ENCODE data around the gene ALAD. TPM values are rescaled to one million over a fixed set of nuclear protein-coding genes. Genes with fewer than 3 reads are reported as not detected.
"Not testable (repeated sequence)": the region's sequence is repeated elsewhere in the genome, so short reads cannot be mapped to it uniquely, and the experiment has no call there.

The ALAD gene
- total RNA-seq, 4 donors from 2014 or later: 19.1 to 52.0 (median 33.5) TPM

GRCh38 chr9:113372059-113372458 lies 29.0 kb downstream of the ALAD start:
- Histone ChIP-seq H3K36me3 (peaks cover 6 to 44% (median 18%) of the 10 kb centered on the region in 3 donors), H3K4me1 (peaks cover 7 to 26% (median 10%) of the 10 kb centered on the region in 3 donors), H3K9me3 (no peaks in the 10 kb centered on the region), H3K4me3 (no peak overlapping the region), H3K27me3 (no peaks in the 10 kb centered on the region), H3K27ac (no peak overlapping the region)
- 76 to 84% methylated on average over 4 to 5 of the region's 5 CpGs for WGBS, 2 donors
- intact Hi-C loops (cut with DNase I): no loop called here
- TF ChIP-seq CTCF (IDR thresholded peaks at IDR 0.05): no peak
- TF ChIP-seq POLR2A (IDR thresholded peaks at IDR 0.05): no peak
- no peak for DNase-seq

GRCh38 chr9:113370806-113371325 lies 30.2 kb downstream of the ALAD start:
- TF ChIP-seq CTCF (IDR thresholded peaks at IDR 0.05) (no peak), POLR2A (IDR thresholded peaks at IDR 0.05) (no peak)
- intact Hi-C loops (cut with DNase I): no loop called here
- Histone ChIP-seq H3K9me3 (no peaks in the 10 kb centered on the region), H3K4me3 (no peak overlapping the region), H3K36me3 (peaks cover 6 to 44% (median 18%) of the 10 kb centered on the region in 3 donors), H3K4me1 (peaks cover 6 to 17% (median 7%) of the 10 kb centered on the region in 3 donors), H3K27ac (no peak overlapping the region), H3K27me3 (no peaks in the 10 kb centered on the region)
- DNase-seq: no peak
- 67 to 74% methylated on average over 6 to 7 of the region's 8 CpGs for WGBS, 2 donors

GRCh38 chr9:113369855-113370140 lies 31.3 kb downstream of the ALAD start:
- Histone ChIP-seq H3K9me3 (no peaks in the 10 kb centered on the region), H3K27me3 (no peaks in the 10 kb centered on the region), H3K27ac (no peak overlapping the region), H3K4me1 (peaks cover 2 to 7% (median 3%) of the 10 kb centered on the region in 3 donors), H3K36me3 (peaks cover 6 to 39% (median 18%) of the 10 kb centered on the region in 3 donors), H3K4me3 (no peak overlapping the region)
- intact Hi-C loops (cut with DNase I): no loop called here
- 74 to 84% methylated on average over 7 to 8 of the region's 11 CpGs for WGBS, 2 donors
- no peak for TF ChIP-seq POLR2A (IDR thresholded peaks at IDR 0.05)
- no peak for TF ChIP-seq CTCF (IDR thresholded peaks at IDR 0.05)
- DNase-seq: no peak

DNA sequence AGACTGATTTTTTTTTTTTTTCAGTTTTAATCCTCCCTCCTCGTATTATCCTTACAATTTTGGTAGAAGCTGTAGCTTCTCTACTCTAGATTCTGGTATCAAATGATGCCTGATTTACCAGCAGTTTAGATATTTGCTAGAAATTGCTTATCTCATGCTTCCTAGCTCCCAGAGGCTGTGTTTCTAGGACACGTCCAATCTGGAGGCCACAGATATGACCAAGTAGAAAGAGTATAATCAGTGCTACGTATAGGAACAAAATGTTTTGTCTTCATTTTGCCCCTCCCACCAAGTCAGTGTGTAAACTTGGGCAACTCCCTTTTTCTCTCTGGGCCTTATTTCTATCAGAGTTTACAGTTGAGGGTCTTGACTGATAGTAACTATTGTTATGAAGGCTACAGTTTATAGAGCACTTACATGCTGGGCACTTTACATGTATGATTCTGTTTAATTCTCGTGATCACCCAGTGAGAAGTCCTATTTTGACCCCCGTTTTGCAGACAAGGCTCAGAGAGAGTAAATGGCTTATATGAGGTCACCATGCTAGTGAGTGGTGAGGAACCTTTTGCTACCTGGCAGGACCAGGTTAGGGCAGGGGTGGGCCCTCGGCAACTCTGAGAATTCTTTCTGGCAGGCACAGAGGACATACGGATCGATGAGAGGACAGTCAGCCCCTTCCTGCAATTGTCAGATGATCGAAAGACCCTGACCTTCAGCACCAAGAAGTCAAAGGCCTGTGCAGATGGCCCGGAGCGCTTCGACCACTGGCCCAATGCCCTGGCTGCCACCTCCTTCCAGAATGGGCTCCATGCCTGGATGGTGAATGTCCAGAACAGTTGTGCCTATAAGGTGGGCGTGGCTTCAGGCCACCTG lies 31.9 kb downstream of the ALAD start:
- H3K36me3 ChIP-seq: peaks cover 5 to 34% (median 17%) of the 10 kb centered on the region in 3 donors
- no peak for DNase-seq
- H3K4me1 ChIP-seq: peaks cover 0 to 3% (median under 1%) of the 10 kb centered on the region in 3 donors
- no peaks in the 10 kb centered on the region for H3K9me3 ChIP-seq
- WGBS, 2 donors: 72 to 78% methylated on average over 7 to 11 of the region's 13 CpGs
- TF ChIP-seq CTCF (IDR thresholded peaks at IDR 0.05) (no peak), POLR2A (IDR thresholded peaks at IDR 0.05) (no peak)
- H3K27ac ChIP-seq: no peak overlapping the region
- intact Hi-C loops (cut with DNase I): no loop called here
- no peaks in the 10 kb centered on the region for H3K27me3 ChIP-seq
- H3K4me3 ChIP-seq: no peak overlapping the region

DNA sequence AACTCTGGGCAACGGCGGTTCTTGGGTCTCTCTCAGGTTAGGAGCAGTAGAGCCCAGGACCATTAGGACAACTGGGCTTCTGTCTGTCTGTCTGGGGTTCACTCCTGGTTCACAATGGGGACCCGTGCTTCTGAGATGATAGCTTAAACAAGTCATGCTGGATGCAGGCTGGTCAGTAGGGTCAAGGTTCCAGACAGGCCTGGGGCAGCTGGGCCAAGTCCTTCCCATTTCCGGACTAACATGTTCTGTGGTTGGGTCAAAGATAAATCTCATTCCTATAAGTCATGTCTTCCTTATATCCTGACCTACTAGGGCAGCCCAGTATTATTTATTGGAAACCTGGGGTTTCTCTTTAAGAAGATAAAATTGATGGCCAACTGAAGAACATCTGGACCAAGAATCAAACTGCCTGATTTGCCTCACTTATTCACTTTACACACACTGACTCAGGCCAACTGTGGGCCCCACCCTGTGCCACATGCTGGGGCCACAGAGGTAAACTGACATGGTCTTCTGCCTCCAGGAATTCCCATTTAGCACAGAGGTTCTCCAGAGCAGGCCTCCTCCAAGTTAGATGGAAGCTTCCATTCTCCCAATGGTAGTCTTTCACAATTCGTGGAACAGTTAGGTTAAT lies 32.6 kb downstream of the ALAD start:
- intact Hi-C loops (cut with DNase I): no loop called here
- DNase-seq: no peak
- 75 to 93% methylated on average over 1 to 5 of the region's 5 CpGs for WGBS, 2 donors
- no peaks in the 10 kb centered on the region for H3K9me3 ChIP-seq
- H3K4me3 ChIP-seq: no peak overlapping the region
- TF ChIP-seq CTCF (IDR thresholded peaks at IDR 0.05): no peak
- no peak for TF ChIP-seq POLR2A (IDR thresholded peaks at IDR 0.05)
- no peaks in the 10 kb centered on the region for H3K27me3 ChIP-seq
- H3K36me3 ChIP-seq: peaks cover 0 to 26% (median 10%) of the 10 kb centered on the region in 3 donors
- no peak overlapping the region for H3K27ac ChIP-seq
- peaks cover 0 to 3% (median 0%) of the 10 kb centered on the region in 3 donors for H3K4me1 ChIP-seq

DNA sequence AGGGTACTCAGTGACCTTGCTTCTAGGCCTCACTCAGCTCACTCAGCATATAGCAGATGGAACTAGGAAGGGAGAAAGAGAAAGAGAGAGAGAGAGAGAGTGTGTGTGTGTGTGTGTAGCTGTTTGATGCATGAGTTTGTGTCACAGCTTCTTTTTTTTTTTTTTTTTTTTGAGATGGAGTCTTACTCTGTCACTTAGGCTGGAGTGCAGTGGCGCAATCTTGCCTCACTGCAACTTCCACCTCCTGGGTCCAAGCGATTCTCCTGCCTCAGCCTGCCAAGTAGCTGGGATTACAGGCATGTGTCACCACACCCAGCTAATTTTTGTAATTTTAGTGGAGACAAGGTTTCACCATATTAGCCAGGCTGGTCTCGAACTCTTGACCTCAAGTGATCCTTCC lies 35.4 kb downstream of the ALAD start:
- H3K9me3 ChIP-seq; intact Hi-C loops (cut with DNase I); H3K27me3 ChIP-seq; H3K4me1 ChIP-seq; DNase-seq; H3K4me3 ChIP-seq: not testable (repeated sequence)
- WGBS, 2 donors: 49 to 56% methylated on average over 2 to 3 of the region's 3 CpGs
- H3K27ac ChIP-seq: peak overlapping the region in 1 of 4 donors; percentile 2
- H3K36me3 ChIP-seq: peaks cover 0 to 11% (median 0%) of the 10 kb centered on the region in 3 donors
